Transverse colon (tissue), 3 donors: Measurements from ENCODE around the gene MYO16.

ENCODE experiments used
- EP300 ChIP-seq: sonication (generic); formaldehyde crosslinking; IDR thresholded peaks from one replicate; pipeline ENCODE4 v1.6.1; 2017; ENCODE audit warnings: antibody characterized with exemption, low read depth
- POLR2A ChIP-seq: fragments of 450-650 bp; IDR thresholded peaks from one replicate; pipeline ENCODE4 v1.6.1; 2016; ENCODE audit warnings: antibody characterized with exemption, mild to moderate bottlenecking, moderate library complexity
- TF ChIP-seq, protein P1 (sequence below), 5 experiments: fragments of 200-600 bp in 3 of 5; fragments of 450-650 bp in 2 of 5; sonication (generic) in 3 of 5; IDR thresholded peaks; 1 replicate in 2 of 5; 2 replicates in 3 of 5; pipeline ENCODE4 v1.5.1; 2016 to 2017; ENCODE audit warnings: antibody characterized with exemption in 5 of 5, inconsistent platforms in 3 of 5, mild to moderate bottlenecking in 2 of 5, moderate library complexity in 1 of 5

GRCh38 chr13:108777421-108778420 is 148.3 kb downstream of the MYO16 start:
- TF ChIP-seq, protein P1, sequence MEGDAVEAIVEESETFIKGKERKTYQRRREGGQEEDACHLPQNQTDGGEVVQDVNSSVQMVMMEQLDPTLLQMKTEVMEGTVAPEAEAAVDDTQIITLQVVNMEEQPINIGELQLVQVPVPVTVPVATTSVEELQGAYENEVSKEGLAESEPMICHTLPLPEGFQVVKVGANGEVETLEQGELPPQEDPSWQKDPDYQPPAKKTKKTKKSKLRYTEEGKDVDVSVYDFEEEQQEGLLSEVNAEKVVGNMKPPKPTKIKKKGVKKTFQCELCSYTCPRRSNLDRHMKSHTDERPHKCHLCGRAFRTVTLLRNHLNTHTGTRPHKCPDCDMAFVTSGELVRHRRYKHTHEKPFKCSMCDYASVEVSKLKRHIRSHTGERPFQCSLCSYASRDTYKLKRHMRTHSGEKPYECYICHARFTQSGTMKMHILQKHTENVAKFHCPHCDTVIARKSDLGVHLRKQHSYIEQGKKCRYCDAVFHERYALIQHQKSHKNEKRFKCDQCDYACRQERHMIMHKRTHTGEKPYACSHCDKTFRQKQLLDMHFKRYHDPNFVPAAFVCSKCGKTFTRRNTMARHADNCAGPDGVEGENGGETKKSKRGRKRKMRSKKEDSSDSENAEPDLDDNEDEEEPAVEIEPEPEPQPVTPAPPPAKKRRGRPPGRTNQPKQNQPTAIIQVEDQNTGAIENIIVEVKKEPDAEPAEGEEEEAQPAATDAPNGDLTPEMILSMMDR (IDR thresholded peaks at IDR 0.05): no peak
- TF ChIP-seq POLR2A: no peak
- TF ChIP-seq EP300: no peak
